Measurements from ENCODE around the gene UNC13B.
"Not testable (repeated sequence)": the region's sequence is repeated elsewhere in the genome, so short reads cannot be mapped to it uniquely, and the experiment has no call there.

The UNC13B gene

DNA sequence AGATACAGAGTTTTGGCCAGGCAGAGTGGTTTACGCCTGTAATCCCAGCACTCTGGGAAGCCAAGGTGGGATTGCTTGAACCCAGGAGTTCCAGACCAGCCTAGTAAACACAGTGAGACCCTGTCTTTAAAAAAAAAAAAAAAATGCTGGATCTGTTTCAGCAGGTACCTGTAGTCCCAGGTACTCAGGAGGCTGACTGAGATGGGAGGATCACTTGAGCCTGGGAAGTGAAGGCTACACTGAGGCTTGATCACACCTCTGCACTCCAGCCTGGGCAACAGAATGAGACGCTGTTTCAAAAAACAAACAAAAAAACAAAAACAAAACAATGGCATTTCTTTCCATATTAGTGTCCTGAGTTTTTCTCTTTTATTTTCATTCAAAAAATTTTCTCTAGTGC lies 19.0 kb downstream of the UNC13B start:
- DNase-seq (ENCODE audit: low read depth) = no peak
- no peak overlapping the region for H3K4me3 ChIP-seq (ENCODE audit: low read depth, low read length)
- TF ChIP-seq, protein P1, sequence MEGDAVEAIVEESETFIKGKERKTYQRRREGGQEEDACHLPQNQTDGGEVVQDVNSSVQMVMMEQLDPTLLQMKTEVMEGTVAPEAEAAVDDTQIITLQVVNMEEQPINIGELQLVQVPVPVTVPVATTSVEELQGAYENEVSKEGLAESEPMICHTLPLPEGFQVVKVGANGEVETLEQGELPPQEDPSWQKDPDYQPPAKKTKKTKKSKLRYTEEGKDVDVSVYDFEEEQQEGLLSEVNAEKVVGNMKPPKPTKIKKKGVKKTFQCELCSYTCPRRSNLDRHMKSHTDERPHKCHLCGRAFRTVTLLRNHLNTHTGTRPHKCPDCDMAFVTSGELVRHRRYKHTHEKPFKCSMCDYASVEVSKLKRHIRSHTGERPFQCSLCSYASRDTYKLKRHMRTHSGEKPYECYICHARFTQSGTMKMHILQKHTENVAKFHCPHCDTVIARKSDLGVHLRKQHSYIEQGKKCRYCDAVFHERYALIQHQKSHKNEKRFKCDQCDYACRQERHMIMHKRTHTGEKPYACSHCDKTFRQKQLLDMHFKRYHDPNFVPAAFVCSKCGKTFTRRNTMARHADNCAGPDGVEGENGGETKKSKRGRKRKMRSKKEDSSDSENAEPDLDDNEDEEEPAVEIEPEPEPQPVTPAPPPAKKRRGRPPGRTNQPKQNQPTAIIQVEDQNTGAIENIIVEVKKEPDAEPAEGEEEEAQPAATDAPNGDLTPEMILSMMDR (IDR thresholded peaks at IDR 0.05; ENCODE audit: low read depth, low read length, missing control alignments) = no peak
- in situ Hi-C loops (cut with HindIII; ENCODE audit: low sequenced_read_pairs) = no loop called here

DNA sequence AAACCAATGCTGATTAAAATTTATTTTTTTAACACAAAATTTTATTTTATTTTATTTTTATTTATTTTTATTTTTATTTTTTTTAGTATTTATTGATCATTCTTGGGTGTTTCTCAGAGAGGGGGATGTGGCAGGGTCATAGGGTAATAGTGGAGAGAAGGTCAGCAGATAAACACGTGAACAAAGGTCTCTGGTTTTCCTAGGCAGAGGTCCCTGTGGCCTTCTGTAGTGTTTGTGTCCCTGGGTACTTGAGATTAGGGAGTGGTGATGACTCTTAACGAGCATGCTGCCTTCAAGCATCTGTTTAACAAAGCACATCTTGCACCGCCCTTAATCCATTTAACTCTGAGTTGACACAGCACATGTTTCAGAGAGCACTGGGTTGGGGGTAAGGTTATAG lies 20.6 kb downstream of the UNC13B start:
- in situ Hi-C loops (cut with HindIII; ENCODE audit: low sequenced_read_pairs); H3K4me3 ChIP-seq (ENCODE audit: low read depth, low read length); DNase-seq (ENCODE audit: low read depth): not testable (repeated sequence)

DNA sequence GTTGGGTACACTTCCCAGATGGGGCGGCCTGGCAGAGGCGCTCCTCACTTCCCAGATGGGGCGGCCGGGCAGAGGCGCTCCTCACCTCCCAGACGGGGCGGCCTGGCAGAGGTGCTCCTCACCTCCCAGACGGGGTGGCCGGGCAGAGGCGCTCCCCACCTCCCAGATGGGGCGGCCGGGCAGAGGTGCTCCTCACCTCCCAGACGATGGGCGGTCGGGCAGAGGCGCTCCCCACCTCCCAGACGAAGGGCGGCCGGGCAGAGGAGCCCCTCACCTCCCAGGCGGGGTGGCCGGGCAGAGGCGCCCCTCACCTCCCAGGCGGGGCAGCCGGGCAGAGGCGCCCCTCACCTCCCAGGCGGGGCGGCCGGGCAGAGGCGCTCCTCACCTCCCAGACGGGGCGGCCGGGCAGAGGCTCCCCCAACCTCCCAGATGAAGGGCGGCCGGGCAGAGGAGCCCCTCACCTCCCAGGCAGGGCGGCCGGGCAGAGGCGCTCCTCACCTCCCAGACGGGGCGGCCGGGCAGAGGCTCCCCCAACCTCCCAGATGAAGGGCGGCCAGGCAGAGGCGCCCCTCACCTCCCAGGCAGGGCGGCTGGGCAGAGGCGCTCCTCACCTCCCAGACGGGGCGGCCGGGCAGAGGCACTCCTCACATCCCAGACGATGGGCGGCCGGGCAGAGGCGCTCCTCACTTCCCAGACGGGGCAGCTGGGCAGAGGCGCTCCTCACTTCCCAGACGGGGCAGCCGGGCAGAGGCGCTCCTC lies 21.4 kb downstream of the UNC13B start:
- H3K4me3 ChIP-seq (ENCODE audit: low read depth, low read length); in situ Hi-C loops (cut with HindIII; ENCODE audit: low sequenced_read_pairs); DNase-seq (ENCODE audit: low read depth): not testable (repeated sequence)

DNA sequence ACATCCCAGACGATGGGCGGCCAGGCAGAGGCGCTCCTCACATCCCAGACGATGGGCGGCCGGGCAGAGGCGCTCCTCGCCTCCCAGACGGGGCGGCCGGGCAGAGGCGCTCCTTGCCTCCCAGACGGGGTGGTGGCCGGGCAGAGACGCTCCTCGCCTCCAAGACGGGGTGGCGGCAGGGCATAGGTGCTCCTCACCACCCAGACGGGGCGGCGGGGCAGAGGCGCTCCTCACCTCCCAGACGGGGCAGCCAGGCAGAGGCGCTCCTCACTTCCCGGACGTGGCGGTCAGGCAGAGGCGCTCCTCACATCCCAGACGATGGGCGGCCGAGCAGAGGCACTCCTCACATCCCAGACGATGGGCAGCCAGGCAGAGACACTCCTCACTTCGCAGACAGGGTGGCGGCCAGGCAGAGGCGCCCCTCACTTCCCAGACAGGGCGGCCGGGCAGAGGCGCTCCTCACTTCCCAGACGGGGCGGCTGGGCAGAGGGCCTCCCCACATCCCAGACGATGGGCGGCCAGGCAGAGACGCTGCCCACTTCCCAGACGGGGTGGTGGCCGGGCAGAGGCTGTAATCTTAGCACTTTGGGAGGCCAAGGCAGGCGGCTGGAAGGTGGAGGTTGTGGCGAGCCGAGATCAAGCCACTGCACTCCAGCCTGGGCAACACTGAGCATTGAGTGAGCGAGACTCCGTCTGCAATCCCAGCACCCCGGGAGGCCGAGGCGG lies 22.1 kb downstream of the UNC13B start:
- DNase-seq (ENCODE audit: low read depth); in situ Hi-C loops (cut with HindIII; ENCODE audit: low sequenced_read_pairs); H3K4me3 ChIP-seq (ENCODE audit: low read depth, low read length): not testable (repeated sequence)

DNA sequence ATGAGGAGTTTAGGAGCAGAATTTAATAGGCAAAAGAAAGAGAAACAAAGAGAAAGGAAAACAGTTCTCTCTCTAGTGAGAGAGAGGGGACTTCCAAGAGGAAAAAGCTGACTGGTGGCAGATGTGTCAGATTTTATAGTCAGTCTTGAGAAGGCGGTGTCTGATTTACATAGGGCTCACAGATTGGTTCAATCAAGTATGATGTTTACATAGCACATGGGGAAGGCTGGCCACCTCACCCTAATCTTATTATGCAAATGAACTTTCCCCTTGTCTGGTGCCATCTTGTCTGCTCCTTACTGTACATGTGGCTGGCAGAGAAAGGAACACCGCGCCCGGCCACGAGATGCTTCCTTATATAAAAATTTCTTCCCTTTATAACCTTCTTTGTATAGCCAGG lies 24.7 kb downstream of the UNC13B start:
- H3K4me3 ChIP-seq (ENCODE audit: low read depth, low read length) = no peak overlapping the region
- in situ Hi-C loops (cut with HindIII; ENCODE audit: low sequenced_read_pairs) = no loop called here
- no peak for DNase-seq (ENCODE audit: low read depth)
- TF ChIP-seq, protein P1 (IDR thresholded peaks at IDR 0.05; ENCODE audit: low read depth, low read length, missing control alignments) = no peak

DNA sequence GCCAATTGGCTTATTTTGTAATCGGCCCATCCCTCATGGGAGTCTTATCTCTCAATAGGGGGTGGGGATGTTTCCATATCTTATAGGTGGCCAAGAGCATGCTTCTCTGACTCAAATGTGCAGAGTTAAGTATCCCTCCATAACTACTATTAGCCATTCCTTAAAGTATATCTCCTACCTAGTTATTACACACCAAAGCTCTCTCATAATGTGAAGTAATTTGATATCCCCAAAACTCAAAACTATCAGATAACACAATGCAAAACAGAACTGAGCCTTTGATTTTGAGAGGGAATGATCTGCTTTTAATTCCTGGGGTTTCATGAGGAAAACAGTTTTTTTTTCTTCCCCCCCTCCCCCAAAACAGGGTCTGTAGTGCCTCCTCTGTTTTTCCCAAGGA lies 28.4 kb downstream of the UNC13B start:
- in situ Hi-C loops (cut with HindIII; ENCODE audit: low sequenced_read_pairs) = no loop called here
- TF ChIP-seq, protein P1 (IDR thresholded peaks at IDR 0.05; ENCODE audit: low read depth, low read length, missing control alignments) = no peak
- no peak for DNase-seq (ENCODE audit: low read depth)

DNA sequence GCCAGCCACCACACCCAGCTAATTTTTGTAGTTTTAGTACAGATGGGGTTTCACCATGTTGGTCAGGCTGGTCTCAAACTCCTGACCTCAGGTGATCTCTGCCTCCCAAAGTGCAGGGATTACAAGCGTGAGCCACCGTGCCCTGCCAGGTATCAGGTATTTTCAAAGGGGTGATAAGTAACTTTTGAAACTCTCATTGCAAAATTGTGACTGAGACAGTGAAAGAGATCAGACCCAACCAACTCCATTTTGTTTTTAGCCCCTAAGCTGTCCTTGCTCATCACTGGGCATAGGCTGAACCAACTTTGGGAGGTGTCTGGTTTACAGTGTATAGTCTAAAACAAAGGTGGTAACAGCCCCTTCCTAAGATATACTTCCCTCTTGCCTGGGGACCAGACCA lies 29.3 kb downstream of the UNC13B start:
- TF ChIP-seq, protein P1 (IDR thresholded peaks at IDR 0.05; ENCODE audit: low read depth, low read length, missing control alignments) = no peak
- DNase-seq (ENCODE audit: low read depth) = no peak
- in situ Hi-C loops (cut with HindIII; ENCODE audit: low sequenced_read_pairs) = no loop called here
- H3K4me3 ChIP-seq (ENCODE audit: low read depth, low read length) = no peak overlapping the region

More for the DNA sequence above, 28.4 kb downstream of the UNC13B start:
- H3K4me3 ChIP-seq (ENCODE audit: low read depth, low read length) = no peak overlapping the region

DNA sequence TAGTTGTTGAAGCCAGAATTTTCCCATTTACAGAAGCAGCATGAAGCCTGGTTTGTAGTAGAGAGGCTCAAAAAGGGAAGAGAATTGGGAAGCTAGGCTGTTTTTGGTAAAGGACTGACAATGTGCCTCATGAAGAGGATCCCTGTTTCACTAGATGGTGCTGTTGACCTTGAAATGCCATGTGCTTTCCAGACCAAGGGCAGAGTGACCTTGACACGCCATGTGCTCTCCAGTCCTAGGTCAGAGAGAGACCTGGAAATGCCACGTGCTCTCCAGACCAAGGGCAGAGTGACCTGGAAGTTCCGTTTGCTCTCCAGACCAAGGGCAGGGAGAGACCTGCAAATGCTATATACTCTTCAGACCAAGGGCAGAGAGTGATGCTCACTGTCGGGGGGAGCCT lies 32.0 kb downstream of the UNC13B start:
- TF ChIP-seq, protein P1 (IDR thresholded peaks at IDR 0.05; ENCODE audit: low read depth, low read length, missing control alignments) = no peak
- in situ Hi-C loops (cut with HindIII; ENCODE audit: low sequenced_read_pairs) = no loop called here
- no peak for DNase-seq (ENCODE audit: low read depth)
- H3K4me3 ChIP-seq (ENCODE audit: low read depth, low read length) = no peak overlapping the region

Measured in astrocyte of the cerebellum (primary cell).